HL-60 (cell line): ENCODE measurements around the gene UBN1.

Source experiments
- DNase-seq, 2 experiments: peaks; one replicate each; pipeline ENCODE4 v3.0.0-alpha.2; 2010 to 2020; ENCODE audit warnings: low read depth in 1 of 2, low spot score in 1 of 2
- H3K27ac ChIP-seq: fragments of 250-450 bp; sonication (Bioruptor Pico); replicated peaks from 2 replicates; pipeline ENCODE4 v1.5.1; 2020; ENCODE audit warnings: mild to moderate bottlenecking, moderate library complexity
- H3K27me3 ChIP-seq: fragments of 250-450 bp; sonication (Bioruptor Pico); 2 replicates; pipeline ENCODE4 v1.5.1; 2021; ENCODE audit warnings: mild to moderate bottlenecking, moderate library complexity; ENCODE audit not compliant: insufficient read depth, poor library complexity, severe bottlenecking
- H3K4me3 ChIP-seq: replicated peaks from 2 replicates; pipeline ENCODE4 v1.5.1; 2011; ENCODE audit warnings: mild to moderate bottlenecking, control low read depth, low read length; ENCODE audit not compliant: insufficient read depth
- GABPA ChIP-seq: IDR thresholded peaks from 2 replicates; pipeline ENCODE4 v1.6.1; 2012; ENCODE audit warnings: low read depth
- POLR2AphosphoS5 ChIP-seq: IDR thresholded peaks from 2 replicates; pipeline ENCODE4 v1.6.1; 2012; ENCODE audit warnings: low read depth
- SPI1 ChIP-seq: IDR thresholded peaks from 2 replicates; pipeline ENCODE4 v1.6.1; 2012; ENCODE audit warnings: low read depth, mild to moderate bottlenecking, borderline replicate concordance
- TF ChIP-seq, protein P1 (sequence below): IDR thresholded peaks from one replicate; pipeline ENCODE4 v1.5.1; 2011; ENCODE audit warnings: low read length, control low read depth, inconsistent platforms; ENCODE audit not compliant: insufficient read depth
- TF ChIP-seq, protein P2 (sequence below): IDR thresholded peaks from 2 replicates; pipeline ENCODE4 v1.6.1; 2012; ENCODE audit warnings: low read depth; ENCODE audit not compliant: insufficient replicate concordance

Gene UBN1

GRCh38 chr16:4918781-4919251 is 71.5 kb downstream of the UBN1 start:
- H3K27ac ChIP-seq: no peak overlapping the region
- TF ChIP-seq, protein P1, sequence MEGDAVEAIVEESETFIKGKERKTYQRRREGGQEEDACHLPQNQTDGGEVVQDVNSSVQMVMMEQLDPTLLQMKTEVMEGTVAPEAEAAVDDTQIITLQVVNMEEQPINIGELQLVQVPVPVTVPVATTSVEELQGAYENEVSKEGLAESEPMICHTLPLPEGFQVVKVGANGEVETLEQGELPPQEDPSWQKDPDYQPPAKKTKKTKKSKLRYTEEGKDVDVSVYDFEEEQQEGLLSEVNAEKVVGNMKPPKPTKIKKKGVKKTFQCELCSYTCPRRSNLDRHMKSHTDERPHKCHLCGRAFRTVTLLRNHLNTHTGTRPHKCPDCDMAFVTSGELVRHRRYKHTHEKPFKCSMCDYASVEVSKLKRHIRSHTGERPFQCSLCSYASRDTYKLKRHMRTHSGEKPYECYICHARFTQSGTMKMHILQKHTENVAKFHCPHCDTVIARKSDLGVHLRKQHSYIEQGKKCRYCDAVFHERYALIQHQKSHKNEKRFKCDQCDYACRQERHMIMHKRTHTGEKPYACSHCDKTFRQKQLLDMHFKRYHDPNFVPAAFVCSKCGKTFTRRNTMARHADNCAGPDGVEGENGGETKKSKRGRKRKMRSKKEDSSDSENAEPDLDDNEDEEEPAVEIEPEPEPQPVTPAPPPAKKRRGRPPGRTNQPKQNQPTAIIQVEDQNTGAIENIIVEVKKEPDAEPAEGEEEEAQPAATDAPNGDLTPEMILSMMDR: no peak
- TF ChIP-seq, protein P2, sequence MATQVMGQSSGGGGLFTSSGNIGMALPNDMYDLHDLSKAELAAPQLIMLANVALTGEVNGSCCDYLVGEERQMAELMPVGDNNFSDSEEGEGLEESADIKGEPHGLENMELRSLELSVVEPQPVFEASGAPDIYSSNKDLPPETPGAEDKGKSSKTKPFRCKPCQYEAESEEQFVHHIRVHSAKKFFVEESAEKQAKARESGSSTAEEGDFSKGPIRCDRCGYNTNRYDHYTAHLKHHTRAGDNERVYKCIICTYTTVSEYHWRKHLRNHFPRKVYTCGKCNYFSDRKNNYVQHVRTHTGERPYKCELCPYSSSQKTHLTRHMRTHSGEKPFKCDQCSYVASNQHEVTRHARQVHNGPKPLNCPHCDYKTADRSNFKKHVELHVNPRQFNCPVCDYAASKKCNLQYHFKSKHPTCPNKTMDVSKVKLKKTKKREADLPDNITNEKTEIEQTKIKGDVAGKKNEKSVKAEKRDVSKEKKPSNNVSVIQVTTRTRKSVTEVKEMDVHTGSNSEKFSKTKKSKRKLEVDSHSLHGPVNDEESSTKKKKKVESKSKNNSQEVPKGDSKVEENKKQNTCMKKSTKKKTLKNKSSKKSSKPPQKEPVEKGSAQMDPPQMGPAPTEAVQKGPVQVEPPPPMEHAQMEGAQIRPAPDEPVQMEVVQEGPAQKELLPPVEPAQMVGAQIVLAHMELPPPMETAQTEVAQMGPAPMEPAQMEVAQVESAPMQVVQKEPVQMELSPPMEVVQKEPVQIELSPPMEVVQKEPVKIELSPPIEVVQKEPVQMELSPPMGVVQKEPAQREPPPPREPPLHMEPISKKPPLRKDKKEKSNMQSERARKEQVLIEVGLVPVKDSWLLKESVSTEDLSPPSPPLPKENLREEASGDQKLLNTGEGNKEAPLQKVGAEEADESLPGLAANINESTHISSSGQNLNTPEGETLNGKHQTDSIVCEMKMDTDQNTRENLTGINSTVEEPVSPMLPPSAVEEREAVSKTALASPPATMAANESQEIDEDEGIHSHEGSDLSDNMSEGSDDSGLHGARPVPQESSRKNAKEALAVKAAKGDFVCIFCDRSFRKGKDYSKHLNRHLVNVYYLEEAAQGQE: no peak
- TF ChIP-seq POLR2AphosphoS5: no peak
- TF ChIP-seq SPI1: no peak
- TF ChIP-seq GABPA: no peak
- no peak overlapping the region for H3K4me3 ChIP-seq
- H3K27me3 ChIP-seq: no peaks in the 10 kb centered on the region
- no peak for DNase-seq

GRCh38 chr16:4920826-4921225 is 73.5 kb downstream of the UBN1 start:
- H3K27ac ChIP-seq: no peak overlapping the region
- no peaks in the 10 kb centered on the region for H3K27me3 ChIP-seq
- no peak for TF ChIP-seq SPI1
- TF ChIP-seq, protein P2: no peak
- TF ChIP-seq, protein P1: no peak
- no peak for TF ChIP-seq POLR2AphosphoS5
- no peak for TF ChIP-seq GABPA

GRCh38 chr16:4922721-4923342 is 75.6 kb downstream of the UBN1 start:
- TF ChIP-seq GABPA (no peak), SPI1 (no peak), POLR2AphosphoS5 (no peak)
- TF ChIP-seq, protein P2: no peak
- TF ChIP-seq, protein P1: no peak
- DNase-seq: no peak
- no peak overlapping the region for H3K27ac ChIP-seq
- no peaks in the 10 kb centered on the region for H3K27me3 ChIP-seq
- no peak overlapping the region for H3K4me3 ChIP-seq

More at GRCh38 chr16:4920826-4921225, 73.5 kb downstream of the UBN1 start:
- no peak overlapping the region for H3K4me3 ChIP-seq
- DNase-seq: no peak
